AG09319 (cell line): ENCODE measurements around the gene G3BP2.

Source experiments
- DNase-seq: peaks from one replicate; pipeline ENCODE4 v3.0.0-alpha.2; 2010; ENCODE audit warnings: low read depth; ENCODE audit errors: extremely low read depth
- TF ChIP-seq, protein P1 (sequence below): IDR thresholded peaks from 2 replicates; pipeline ENCODE4 v1.5.1; 2011; ENCODE audit warnings: low read depth, mild to moderate bottlenecking, inconsistent platforms, low read length, moderate library complexity

G3BP2 gene

DNA sequence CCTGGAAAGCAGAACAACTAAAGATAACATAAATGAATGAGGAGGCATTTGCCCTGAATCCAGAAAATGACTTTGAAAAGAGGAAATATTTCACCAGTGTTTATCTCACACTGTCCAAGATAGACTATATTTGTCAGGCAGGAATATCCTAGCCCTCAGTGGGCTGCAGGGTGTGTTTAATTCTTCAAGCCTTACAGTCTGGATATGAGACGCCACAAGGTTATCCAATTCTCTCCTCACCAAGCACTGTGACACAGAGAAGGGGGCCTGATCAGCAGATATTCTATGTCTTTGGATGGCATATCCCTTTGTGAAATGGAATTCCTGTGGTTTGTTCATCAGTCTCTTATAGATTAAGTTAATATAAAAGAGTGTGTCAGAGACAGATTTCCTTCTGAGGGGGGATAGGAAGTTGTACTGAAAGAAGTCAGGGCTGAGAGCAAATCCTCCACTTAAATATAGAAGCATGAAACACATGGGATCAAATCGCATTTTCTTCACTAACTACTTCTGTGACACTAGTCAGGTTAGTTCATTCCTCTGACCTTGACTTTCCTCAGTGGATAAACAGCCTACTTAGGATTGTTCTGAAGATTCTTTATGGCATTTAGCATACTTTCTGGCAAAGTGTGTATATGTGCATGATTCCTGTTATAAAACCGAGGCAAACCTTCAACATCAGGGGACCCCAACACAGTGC is 6.8 kb upstream of the G3BP2 start:
- DNase-seq = no peak
- TF ChIP-seq, protein P1, sequence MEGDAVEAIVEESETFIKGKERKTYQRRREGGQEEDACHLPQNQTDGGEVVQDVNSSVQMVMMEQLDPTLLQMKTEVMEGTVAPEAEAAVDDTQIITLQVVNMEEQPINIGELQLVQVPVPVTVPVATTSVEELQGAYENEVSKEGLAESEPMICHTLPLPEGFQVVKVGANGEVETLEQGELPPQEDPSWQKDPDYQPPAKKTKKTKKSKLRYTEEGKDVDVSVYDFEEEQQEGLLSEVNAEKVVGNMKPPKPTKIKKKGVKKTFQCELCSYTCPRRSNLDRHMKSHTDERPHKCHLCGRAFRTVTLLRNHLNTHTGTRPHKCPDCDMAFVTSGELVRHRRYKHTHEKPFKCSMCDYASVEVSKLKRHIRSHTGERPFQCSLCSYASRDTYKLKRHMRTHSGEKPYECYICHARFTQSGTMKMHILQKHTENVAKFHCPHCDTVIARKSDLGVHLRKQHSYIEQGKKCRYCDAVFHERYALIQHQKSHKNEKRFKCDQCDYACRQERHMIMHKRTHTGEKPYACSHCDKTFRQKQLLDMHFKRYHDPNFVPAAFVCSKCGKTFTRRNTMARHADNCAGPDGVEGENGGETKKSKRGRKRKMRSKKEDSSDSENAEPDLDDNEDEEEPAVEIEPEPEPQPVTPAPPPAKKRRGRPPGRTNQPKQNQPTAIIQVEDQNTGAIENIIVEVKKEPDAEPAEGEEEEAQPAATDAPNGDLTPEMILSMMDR = no peak

DNA sequence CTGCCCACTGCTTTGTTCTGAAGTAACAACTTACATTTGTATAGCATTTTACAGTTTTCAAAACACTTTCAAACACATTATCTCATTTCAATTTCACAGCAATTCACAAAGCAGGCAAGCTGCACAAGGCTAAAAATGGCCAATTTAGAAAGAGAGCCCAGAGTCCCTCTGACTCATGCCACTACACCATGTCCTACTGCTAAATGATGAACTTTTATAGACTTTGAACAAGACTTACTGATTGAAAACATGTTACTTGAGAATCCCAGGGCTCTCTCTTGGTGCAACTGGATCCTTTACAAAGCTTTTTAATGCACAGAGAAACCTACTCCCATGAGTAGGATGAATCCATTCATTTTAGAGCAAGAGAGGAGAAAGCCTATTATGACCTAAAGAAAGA is 5.8 kb upstream of the G3BP2 start:
- DNase-seq = no peak
- TF ChIP-seq, protein P1 = no peak

GRCh38 chr4:75678473-75678872 is 5.3 kb upstream of the G3BP2 start:
- TF ChIP-seq, protein P1 = no peak
- DNase-seq = no peak

DNA sequence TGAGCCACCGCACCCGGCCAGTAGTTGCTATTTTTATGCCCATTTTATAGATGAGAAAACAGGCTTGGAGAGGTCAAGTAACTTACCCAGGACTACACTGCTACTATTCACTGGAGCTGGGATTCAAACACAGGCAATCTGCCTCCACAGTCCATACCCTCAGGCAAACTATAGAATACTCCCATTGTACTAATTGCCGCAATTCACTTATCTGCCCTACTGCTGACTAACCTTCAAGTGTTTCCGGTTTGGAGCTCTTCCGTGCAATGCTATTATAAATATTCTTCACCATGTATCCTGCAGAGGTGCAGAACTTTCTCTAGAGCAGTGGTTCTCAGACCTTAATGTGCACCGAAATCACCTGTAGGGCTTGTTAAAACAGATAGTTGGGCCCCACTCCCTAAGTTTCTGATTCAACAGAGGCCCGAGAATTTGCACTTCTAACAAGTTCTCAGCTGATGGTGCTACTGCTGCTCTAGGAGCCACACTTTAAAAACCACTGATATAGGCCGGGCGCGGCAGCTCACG is 1.9 kb upstream of the G3BP2 start:
- no peak for DNase-seq

GRCh38 chr4:75673959-75674328 is 733 bp upstream of the G3BP2 start:
- TF ChIP-seq, protein P1 = no peak
- DNase-seq = no peak

More for the DNA sequence above, 1.9 kb upstream of the G3BP2 start:
- TF ChIP-seq, protein P1 = no peak

DNA sequence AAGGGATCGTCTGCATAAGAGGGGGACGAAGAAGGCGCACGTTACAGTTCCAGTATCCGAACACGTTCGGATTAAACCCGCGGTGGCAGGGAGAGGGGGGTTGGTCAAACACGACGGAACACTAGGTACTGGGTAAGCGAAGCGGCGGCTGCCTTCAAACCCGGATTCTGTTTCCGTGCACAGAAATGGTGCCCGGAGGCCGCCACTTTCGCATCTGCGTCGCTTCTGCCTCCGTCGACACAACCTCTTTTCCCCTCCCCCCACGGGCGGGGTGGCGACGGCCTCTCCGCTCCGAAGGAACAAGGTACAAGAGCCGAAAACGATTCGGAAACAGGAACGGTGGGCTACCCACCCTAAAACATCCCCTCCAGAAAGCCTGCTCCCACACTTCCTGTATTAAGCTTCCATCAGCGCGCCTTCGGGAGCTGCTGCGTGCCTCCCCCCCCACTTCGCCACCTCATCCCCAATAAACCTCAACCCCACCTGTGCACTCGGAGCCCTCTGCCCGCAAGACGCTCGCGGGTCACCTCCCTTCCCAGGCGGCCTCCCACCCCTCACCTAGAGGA is 667 bp downstream of the G3BP2 start:
- DNase-seq = no peak
- TF ChIP-seq, protein P1 = no peak

DNA sequence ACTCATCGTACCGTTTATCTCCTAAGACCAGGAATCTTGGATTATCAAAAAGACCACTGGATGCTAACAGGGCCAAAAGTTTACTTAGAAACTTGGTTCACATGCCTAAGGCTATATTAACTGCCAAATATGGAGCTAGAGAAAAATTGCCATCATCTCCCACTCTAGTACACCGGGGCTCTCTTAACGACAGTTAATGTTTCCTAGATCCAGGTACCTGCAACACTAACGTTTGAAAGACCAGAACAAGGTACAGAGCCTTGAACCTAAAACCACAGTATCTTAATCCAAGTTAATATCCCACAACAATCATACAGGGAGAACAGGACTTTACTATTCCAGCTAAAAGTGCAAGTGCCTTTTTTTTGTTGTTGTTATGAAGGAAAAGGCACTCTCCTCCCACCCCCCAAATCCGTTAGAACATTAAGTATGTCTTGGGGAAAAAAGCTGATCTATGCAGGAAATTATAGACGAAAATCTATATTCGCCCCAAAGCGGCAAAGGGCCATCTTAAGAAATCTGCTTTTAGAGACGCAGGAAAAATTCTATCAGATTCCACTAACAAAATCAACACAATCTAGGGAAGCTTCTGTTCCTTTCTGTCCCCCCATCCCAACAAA is 1.3 kb downstream of the G3BP2 start:
- DNase-seq = no peak
- TF ChIP-seq, protein P1 = no peak
